NCI-H226 (cell line): ENCODE results near the gene ZNF91.
"Not testable (repeated sequence)": the region's sequence is repeated elsewhere in the genome, so short reads cannot be mapped to it uniquely, and the experiment has no call there.

ENCODE experiments used
- DNase-seq: peaks from one replicate; pipeline ENCODE4 v3.0.0-alpha.2; 2015

The ZNF91 gene

DNA sequence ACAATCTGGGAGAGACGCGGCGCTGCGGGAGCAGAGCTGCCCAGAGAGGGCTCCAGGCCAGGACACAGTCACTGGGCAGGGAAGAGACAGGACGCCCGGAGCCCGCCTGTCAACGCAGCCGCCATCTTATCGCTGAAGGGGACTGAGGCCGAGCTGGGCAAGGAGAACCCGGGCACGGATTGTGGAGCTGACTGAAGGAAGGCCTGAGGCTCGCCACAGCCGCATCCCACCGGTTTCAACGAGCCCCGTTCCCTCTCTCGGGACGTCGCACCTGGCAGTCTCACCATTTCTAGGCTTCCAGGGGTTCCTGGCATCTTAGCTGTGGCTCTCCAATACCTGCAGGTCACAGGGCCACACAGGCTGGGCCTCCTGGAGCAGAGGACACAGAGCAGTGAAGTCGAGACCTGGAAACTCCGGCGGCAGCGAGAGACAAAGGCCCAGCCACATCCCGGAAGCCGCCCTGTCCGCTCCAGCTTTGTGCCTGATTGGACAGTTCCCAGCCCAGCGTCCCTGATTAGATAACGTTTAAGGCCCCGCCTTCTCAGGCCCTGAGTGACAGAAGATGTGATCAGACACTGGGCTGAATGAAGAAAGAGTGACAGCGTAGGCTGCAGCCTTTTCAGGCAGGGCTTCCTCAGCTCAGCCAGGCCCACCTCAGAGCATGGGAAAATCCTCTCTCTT, at the start of gene ZNF91:
Gene ZNF91, minus strand, starts transcription at position 431 of the 681 bp plus-strand sequence. Its CDS starts 117 bp downstream, at position 314.
- DNase-seq = peak; percentile 96

DNA sequence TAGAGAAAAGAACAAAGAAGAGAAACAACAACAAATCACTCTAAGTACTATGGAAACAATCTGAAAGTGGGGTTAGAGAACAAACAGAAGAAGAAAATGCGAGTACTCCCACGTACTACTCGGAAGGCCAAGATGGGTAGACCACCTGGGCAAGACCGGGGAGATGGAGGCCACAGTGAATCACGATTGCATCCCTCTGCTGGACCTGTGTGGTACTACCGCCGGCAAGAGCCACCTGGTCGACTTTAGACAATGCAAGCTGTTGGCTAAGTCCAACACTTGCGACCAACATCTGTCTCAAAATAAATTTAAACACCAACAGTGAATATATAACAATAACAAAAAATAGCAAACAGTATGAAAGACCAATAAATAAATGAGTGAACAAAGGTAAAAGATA, 45.5 kb upstream of the ZNF91 start:
- no peak for DNase-seq

DNA sequence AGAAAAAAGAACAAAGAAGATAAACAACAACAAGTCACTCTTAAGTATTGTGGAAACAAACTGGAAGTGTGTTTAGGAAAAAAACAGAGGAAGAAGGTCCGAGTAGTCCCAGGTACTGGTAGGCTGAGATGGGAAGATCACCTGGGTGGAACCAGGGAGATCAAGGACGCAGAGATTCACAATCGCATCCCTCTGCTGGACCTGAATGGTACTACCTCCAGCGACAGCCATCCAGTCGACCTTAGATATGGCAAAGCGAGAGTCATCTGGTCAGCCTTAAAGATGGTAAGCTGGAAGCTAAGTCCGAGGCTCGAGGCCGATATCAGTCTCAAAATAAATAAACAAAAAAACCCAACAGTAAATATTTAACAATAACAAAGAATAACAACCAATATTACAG, 44.9 kb upstream of the ZNF91 start:
- DNase-seq = no peak

DNA sequence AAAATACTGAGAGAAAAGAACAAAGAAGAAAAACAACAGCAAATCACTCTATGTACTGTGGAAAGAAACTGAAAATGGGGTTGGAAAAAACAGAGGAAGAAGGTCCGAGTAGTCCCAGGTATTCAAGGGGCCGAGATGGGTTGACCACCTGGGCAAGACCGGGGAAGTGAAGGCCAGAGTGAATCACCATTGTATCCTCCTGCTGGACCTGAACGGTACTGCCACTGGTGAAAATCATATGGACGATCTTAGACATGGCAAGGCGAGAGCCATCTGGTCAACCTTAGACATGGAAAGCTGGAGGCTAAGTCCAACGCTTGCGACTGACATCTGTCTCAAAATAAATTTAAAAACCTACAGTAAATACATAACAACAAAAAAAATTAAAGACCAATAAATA, 44.4 kb upstream of the ZNF91 start:
- no peak for DNase-seq

DNA sequence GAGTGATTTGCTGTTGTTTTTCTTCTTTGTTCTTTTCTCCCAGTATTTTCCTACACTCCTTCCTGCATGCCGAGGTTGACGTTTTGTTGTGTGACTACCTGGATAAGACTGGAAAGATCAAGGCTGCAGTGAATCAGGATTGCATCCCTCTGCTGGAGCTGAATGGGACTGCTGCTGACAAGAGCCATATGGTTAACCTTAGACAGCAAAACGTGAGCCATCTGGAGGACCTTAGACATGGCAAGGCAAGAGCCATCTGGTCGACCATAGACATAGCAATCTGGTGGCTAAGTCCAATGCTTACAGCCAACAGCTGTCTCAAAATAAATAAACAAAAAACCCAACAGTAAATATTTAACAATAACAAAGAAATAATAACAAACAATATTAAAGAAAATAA, 42.6 kb upstream of the ZNF91 start:
- DNase-seq = no peak

DNA sequence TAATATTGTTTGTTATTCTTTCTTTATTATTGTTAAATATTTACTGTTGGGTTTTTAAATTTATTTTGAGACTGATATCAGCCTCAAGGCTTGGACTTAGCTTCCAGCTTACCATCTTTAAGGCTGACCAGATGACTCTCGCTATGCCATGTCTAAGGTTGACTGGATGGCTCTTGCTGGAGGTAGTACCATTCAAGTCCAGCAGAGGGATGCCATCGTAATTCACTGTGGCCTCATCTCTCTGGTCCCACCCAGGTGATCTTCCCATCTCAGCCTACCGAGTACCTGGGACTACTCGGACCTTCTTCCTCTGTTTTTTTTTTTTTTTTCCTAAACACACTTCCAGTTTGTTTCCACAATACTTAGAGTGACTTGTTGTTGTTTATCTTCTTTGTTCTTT, 41.7 kb upstream of the ZNF91 start:
- DNase-seq = no peak

DNA sequence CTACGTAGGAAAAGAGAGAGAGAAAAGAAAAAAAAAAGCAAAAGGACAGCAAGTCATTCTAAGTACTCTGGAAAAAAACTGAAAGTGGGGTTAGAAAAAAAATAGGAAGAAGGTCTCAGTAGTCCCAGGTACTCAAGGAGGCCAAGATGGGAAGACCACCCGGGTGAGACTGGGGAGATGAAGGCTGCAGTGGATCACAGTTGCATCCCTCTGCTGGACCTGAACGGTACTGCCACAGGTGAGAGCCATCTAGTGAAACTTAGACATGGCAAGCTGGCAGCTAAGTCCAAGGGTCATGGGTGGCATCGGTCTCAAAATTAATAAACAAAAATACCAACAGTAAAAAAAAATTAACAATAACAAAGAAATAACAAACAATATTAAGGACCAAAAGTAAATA, 41.0 kb upstream of the ZNF91 start:
- DNase-seq = no peak

DNA sequence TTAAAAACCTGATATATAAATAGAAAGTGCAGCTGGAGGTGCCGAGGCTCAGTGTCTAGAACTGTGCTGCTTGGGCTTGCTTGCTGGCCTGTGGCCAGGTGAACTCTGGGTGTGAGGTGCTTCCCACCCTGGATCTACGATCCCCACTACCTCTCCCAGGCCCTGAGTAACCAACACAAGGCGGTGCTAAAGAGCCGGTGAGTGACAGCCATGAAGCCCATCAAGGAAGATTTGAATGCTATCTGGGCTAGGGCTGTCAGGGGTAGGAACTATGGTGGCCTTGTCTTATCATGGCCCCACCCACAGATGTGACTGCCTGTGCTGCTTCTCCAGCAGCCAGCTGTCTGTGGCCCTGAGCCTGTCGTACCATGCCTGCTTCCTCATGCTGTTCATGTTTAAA, 25.6 kb upstream of the ZNF91 start:
- DNase-seq = no peak

DNA sequence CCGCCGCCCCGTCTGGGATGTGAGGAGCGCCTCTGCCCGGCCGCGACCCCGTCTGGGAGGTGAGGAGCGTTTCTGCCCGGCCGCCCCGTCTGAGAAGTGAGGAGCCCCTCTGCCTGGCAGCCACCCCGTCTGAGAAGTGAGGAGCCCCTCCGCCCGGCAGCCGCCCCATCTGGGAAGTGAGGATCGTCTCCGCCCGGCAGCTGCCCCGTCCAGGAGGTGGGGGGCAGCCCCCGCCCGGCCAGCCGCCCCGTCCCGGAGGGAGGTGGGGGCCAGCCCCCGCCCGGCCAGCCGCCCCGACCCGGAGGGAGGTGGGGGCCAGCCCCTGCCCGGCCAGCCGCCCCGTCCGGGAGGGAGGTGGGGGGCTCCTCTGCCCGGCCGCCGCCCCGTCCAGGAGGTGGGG, 24.0 kb upstream of the ZNF91 start:
- not testable (repeated sequence) for DNase-seq

DNA sequence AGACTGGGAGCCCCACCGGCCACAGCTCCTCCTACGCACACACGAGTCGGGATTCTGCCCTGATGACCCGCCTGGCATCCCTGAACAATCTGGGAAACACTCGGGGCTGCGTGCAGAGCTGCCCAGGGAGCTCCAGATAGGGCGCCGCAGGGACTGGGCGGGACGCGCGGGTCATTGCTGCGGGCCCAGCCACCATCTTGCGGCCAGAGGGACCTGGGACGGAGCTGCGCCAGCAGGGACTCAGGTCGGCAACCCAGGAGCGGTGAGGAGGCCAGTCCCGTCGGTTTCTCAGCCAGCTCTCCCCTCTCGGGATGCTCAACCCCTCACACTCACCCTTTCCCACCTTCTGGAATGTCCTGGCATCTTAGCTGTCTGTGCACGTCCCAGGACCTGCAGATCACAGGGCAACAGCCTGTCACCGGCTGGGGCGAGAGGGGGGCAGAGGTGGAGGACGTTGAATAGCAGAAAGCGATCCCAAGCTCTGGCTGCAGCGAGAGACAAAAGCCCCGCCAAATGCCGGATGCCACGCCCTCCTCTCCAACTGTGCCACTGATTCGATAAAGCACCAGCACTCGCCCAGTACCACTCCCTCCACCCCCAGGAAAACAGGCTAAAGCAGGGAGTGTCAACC, 20.4 kb upstream of the ZNF91 start:
- no peak for DNase-seq

DNA sequence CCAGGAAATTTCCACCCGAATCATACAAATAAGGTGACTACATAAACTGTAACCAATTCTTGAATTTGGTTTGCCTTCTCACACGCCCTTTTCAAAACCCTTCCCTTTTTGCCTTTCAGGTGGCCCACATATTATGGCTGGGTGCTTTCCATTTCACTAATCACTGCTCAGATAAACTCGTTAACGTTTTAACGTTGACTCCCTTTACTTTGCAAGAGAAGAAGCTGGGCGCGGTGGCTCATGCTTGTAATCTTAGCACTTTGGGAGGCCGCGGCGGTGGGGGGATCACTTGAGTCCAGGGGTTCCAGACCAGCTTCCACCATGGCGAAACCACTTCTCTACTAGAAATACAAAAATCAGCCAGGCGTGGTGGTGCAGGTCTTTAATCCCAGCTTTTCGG, 19.8 kb upstream of the ZNF91 start:
- no peak for DNase-seq

DNA sequence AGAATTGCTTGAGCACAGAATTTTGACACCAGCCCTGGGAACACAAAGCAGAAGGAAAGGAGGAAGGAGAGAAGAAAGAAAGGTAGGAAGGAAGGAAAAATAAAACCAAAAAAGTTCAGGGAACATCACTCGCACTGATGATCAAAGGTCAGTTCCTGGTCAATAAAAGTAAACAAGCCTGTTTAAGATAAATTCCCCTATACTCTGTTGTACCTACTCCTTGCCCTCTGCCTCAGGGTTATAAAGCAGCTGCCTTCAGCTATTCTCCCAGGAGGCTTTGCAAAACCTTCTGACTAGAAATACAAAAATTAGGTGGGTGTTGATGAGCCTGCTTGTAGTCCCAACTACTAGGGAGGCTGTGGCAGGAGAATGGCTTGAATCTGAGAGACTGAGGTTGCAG, 14.9 kb upstream of the ZNF91 start:
- no peak for DNase-seq

DNA sequence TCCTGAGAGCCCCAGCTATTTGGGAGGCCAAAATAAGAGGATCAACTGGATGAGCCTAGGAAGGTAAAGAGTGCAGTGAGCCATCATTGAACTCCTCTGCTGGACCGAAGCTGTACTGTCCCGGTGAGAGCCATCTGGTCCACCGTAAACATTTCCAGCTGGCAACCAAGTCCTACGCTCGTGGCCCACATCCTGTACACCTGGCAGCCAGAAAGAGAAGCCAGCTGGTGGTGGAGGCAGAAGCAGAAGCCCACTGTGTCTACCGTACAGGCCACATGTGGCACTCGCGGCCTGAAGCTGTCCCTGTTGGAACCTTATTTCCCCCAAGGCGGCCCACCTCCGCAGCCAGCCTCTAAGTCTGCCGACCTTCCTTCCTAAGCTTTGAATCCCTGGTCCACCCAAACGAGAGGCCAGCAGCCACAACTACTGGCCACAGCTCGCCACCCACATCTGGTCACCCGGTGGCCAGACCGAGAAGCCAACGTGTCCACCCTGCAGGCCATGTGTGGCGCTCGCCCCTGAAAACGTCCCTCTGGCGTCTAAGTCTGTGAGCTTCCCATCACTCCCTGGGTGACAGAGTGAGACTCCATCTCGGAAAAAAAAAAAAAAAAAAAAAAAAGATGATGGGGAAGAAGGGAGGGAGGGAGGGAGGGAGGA, 14.2 kb upstream of the ZNF91 start:
- DNase-seq = no peak

DNA sequence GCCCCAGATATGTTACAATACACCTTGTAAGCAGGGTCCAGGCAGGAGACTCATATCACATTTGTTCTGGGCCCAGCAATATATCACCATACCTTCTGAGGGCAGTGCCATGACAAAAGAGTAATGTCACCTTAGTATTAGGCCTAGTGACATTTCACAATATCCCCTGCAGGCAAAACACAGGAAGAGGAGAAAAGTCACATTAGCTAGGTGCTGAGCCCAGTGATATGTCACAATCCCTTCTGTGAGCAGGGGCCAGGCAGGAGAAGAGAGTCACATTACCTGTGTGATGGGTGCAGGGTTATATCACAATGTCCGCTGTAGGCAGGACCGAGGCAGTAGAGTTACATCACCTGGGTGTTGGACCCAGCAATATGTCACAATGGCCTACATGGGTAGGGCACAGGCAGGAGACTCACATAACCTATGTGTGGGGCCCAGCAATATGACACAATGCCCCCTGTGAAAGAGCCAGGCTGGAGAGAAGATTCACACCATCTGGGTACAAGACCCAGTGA, 12.4 kb upstream of the ZNF91 start:
- DNase-seq = no peak

DNA sequence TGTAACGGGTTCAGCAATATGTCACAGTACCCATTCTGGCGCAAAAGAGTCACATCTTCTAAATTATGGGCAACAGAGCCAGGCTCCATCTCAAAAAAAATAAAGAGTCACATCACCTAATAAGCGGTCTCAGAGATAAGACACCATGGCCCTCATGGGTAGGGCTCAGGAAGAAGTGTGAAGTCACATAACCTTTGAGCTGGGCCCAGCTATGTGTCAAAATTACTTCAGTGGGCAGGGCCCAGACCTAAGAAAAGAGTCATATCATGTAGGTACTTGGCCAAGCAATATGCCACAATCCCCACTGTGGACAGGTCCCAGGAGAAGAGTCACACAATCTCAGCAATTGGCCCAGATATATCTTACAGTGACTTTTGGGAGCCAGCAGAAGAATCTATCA, 11.4 kb upstream of the ZNF91 start:
- no peak for DNase-seq

DNA sequence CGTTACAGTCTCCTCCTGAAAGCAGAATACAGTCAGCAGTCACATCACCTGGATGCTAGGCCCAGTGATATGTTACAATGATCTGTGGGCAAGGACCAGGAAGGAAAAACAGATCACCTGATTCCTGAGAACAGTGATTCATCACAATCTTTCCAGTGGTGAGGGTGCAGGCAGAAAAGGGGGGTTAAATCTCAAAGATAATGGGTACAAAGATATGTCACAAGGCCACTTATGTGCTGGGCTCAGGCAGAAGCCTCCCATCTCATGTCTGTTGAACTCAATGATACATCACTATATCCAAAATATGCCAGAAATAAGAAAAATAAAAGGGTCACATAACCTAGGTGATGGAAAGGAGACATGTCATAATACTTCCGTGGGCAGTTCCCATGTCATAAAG, 10.8 kb upstream of the ZNF91 start:
- no peak for DNase-seq

DNA sequence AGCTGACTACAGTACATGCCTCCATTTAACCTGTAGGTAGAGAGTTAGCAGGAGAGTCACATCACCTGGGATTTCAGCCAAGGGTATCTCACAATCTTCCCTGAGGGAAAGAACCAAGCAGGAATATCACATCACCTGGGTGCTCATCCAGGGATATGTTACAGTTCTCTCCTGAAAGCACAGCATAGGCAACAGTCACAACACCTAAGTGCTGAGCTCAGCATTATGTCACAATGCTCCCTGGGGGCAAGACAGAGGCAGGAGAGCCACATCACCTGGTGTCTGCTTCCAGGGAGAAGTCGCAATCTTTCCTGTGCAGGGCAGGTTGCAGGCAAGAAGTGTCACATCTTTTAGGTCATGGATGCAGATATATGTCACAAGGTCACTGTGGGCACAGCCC, 9.4 kb upstream of the ZNF91 start:
- no peak for DNase-seq

DNA sequence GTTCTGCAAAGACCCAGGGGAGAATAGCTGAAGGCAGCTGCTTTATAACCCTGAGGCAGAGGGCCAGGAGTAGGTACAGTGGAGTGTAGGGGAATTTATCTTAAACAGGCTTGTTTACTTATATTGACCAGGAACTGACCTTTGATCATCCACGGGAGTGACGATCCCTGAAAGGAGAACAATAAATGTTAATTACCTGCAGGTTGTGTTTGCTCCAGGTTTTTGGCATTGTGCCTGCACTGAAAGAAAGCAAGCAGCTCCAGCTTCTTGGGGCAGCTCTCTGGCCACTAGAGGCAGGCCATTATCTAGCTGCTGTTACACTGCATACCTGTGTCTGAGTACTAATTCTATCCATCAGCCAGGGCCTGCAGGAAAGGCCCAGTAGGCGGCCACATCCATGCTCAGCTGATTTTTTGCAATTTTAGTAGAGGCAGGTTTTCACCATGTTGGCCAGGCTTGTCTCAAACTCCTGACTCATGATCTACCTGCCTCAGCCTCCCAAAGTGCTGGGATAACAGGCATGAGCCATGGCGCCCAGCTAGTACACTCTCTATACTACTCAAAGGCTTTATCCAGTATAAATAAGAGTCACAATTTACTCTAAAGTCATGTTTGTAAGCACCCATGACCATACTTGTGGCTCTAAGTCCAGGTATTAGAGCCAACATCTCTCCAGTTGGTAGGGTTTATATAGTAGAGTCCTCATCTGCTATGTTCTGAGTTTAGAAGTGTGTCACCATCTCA, 8.5 kb upstream of the ZNF91 start:
- DNase-seq = no peak

DNA sequence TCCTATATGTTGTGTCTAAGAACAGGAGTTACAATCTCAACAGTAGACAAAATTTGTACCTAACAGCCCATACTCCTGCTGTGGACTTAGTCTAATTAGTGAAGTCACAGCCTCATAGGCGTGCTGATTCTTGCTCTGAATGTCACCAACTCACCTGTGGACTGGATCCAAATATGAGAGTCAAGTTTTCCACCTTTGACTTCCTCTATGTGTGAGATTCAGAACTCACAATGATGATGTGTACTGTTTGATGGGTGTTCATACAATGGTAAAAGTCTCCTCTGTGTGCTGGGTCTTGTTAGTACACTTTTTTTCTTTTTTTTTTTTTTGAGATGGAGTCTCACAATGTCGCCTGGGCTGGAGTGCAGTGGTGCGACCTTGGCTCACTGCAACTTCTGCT, 7.8 kb upstream of the ZNF91 start:
- no peak for DNase-seq

DNA sequence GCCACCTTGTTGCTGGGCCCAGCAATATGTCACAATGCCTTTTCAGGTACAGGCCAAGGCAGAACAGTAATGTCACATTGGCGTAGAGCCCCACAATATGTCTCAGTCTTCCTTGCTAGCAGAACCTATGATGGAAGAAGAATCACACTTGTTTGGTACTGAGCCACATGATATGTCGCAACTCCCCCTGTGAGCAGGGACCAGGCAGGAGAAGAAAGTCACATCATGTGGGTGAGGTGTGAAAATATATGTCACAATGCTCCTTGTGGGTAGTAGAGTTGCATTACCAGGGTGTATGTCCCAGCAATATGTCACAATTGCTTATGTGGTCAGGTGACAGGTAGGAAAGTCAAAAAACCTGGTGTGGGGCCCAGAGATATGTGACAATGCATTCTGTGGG, 7.1 kb upstream of the ZNF91 start:
- DNase-seq = no peak

DNA sequence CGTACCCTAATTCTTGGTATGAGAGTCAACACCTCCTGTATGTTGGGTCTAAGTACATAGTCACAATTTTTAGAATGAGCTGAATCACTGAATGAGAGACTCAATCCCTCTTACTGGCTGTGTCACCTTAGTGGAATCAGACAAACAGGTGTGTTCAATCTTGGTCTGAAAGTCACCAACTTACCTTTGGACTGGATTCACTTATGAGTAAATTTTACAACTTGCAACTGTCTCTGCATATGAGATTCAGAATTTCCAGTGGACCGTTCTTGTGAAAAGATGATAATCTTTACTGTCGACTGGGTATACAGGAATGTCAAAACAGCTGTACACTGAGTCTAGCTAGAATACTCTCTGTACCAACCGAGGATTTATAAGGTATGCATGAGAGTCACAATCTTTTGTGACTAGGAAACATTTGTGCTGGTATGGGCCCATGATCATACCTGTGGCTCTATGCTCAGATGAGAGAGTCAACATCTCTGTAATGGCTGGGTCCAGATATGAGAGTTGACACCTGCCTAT, 5.9 kb upstream of the ZNF91 start:
- no peak for DNase-seq

DNA sequence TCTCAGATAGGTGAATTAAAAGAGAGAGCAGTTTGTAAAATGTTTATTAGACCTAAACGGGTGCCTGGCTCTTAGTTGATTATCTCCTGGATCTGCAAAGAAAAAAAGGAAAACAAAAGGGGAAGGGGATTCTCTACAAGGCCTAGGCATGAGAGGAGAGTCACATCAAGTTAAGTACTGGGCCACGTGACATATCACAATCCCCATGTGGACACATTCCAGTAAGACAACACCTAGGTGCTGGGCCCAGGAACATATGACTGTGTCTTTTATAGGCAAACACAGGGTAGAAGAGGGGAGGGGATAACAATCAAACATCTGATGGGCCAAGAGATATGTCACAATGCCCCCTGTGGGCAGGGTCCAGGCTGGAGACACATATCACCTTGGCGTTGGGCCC, 4.2 kb upstream of the ZNF91 start:
- DNase-seq = no peak

DNA sequence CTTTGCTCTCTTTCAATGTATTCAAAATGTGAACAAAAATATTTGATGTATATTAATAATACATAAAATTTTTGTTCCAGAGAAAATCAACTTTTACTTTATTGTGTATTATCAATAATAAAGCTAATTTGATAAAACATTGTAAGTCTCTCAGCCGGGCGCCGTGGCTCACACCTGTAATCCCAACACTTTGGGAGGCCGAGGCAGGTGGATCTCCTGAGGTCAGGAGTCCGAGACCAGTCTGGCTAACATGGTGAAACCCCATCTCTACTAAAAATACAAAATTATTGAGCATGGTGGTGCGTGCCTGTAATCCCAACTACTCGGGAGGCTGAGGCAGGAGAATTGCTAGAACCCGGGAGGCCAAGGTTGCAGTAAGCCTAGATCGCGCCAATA, 449 bp upstream of the ZNF91 start:
- not testable (repeated sequence) for DNase-seq
